Measurements from ENCODE around the gene CACNA1C.

Gene CACNA1C

GRCh38 chr12:2283480-2283879 lies 230.7 kb downstream of the CACNA1C start:
- no peaks in the 10 kb centered on the region for H3K4me1 ChIP-seq (ENCODE audit: control insufficient read depth, insufficient read depth, low read length)
- no peak overlapping the region for H3K4me3 ChIP-seq (ENCODE audit: low read length)
- H3K36me3 ChIP-seq (ENCODE audit: control insufficient read depth, insufficient read depth, low read length): no peaks in the 10 kb centered on the region
- H3K9me3 ChIP-seq (ENCODE audit: control insufficient read depth, low read length): no peaks in the 10 kb centered on the region
- H3K9ac ChIP-seq (ENCODE audit: low read length): no peak overlapping the region
- H3K27me3 ChIP-seq (ENCODE audit: control insufficient read depth, insufficient read depth, low read length): no peaks in the 10 kb centered on the region

GRCh38 chr12:2283916-2284315 lies 231.1 kb downstream of the CACNA1C start:
- no peak overlapping the region for H3K9ac ChIP-seq (ENCODE audit: low read length)
- no peaks in the 10 kb centered on the region for H3K27me3 ChIP-seq (ENCODE audit: control insufficient read depth, insufficient read depth, low read length)
- H3K36me3 ChIP-seq (ENCODE audit: control insufficient read depth, insufficient read depth, low read length): no peaks in the 10 kb centered on the region
- H3K9me3 ChIP-seq (ENCODE audit: control insufficient read depth, low read length): no peaks in the 10 kb centered on the region
- no peaks in the 10 kb centered on the region for H3K4me1 ChIP-seq (ENCODE audit: control insufficient read depth, insufficient read depth, low read length)
- H3K4me3 ChIP-seq (ENCODE audit: low read length): no peak overlapping the region

- H3K9ac ChIP-seq (ENCODE audit: low read length): no peak overlapping the region
- H3K4me1 ChIP-seq (ENCODE audit: control insufficient read depth, insufficient read depth, low read length): no peaks in the 10 kb centered on the region
- H3K4me3 ChIP-seq (ENCODE audit: low read length): no peak overlapping the region
Observed at GRCh38 chr12:2284321-2284813, 231.6 kb downstream of the CACNA1C start.

GRCh38 chr12:2284857-2285256 lies 232.1 kb downstream of the CACNA1C start:
- no peak overlapping the region for H3K4me3 ChIP-seq (ENCODE audit: low read length)
- H3K27me3 ChIP-seq (ENCODE audit: control insufficient read depth, insufficient read depth, low read length): no peaks in the 10 kb centered on the region
- H3K36me3 ChIP-seq (ENCODE audit: control insufficient read depth, insufficient read depth, low read length): no peaks in the 10 kb centered on the region
- no peak overlapping the region for H3K9ac ChIP-seq (ENCODE audit: low read length)
- H3K4me1 ChIP-seq (ENCODE audit: control insufficient read depth, insufficient read depth, low read length): no peaks in the 10 kb centered on the region
- no peaks in the 10 kb centered on the region for H3K9me3 ChIP-seq (ENCODE audit: control insufficient read depth, low read length)

More at GRCh38 chr12:2284321-2284813, 231.6 kb downstream of the CACNA1C start:
- Histone ChIP-seq H3K9me3 (ENCODE audit: control insufficient read depth, low read length) (no peaks in the 10 kb centered on the region), H3K27me3 (ENCODE audit: control insufficient read depth, insufficient read depth, low read length) (no peaks in the 10 kb centered on the region), H3K36me3 (ENCODE audit: control insufficient read depth, insufficient read depth, low read length) (no peaks in the 10 kb centered on the region)

- H3K27me3 ChIP-seq (ENCODE audit: control insufficient read depth, insufficient read depth, low read length): no peaks in the 10 kb centered on the region
- no peak overlapping the region for H3K9ac ChIP-seq (ENCODE audit: low read length)
- H3K9me3 ChIP-seq (ENCODE audit: control insufficient read depth, low read length): no peaks in the 10 kb centered on the region
- no peak overlapping the region for H3K4me3 ChIP-seq (ENCODE audit: low read length)
- no peaks in the 10 kb centered on the region for H3K4me1 ChIP-seq (ENCODE audit: control insufficient read depth, insufficient read depth, low read length)
- H3K36me3 ChIP-seq (ENCODE audit: control insufficient read depth, insufficient read depth, low read length): no peaks in the 10 kb centered on the region
Observed at GRCh38 chr12:2285462-2285861, 232.7 kb downstream of the CACNA1C start.

GRCh38 chr12:2286047-2286446 lies 233.3 kb downstream of the CACNA1C start:
- Histone ChIP-seq H3K4me1 (ENCODE audit: control insufficient read depth, insufficient read depth, low read length) (no peaks in the 10 kb centered on the region), H3K9ac (ENCODE audit: low read length) (no peak overlapping the region), H3K4me3 (ENCODE audit: low read length) (no peak overlapping the region), H3K36me3 (ENCODE audit: control insufficient read depth, insufficient read depth, low read length) (no peaks in the 10 kb centered on the region), H3K27me3 (ENCODE audit: control insufficient read depth, insufficient read depth, low read length) (no peaks in the 10 kb centered on the region), H3K9me3 (ENCODE audit: control insufficient read depth, low read length) (no peaks in the 10 kb centered on the region)

GRCh38 chr12:2286461-2287131 lies 233.8 kb downstream of the CACNA1C start:
- Histone ChIP-seq H3K27me3 (ENCODE audit: control insufficient read depth, insufficient read depth, low read length) (no peaks in the 10 kb centered on the region), H3K9me3 (ENCODE audit: control insufficient read depth, low read length) (no peaks in the 10 kb centered on the region), H3K4me3 (ENCODE audit: low read length) (no peak overlapping the region), H3K4me1 (ENCODE audit: control insufficient read depth, insufficient read depth, low read length) (no peaks in the 10 kb centered on the region), H3K9ac (ENCODE audit: low read length) (no peak overlapping the region), H3K36me3 (ENCODE audit: control insufficient read depth, insufficient read depth, low read length) (no peaks in the 10 kb centered on the region)

- H3K9me3 ChIP-seq (ENCODE audit: control insufficient read depth, low read length): no peaks in the 10 kb centered on the region
- H3K4me1 ChIP-seq (ENCODE audit: control insufficient read depth, insufficient read depth, low read length): no peaks in the 10 kb centered on the region
- H3K9ac ChIP-seq (ENCODE audit: low read length): no peak overlapping the region
- H3K36me3 ChIP-seq (ENCODE audit: control insufficient read depth, insufficient read depth, low read length): no peaks in the 10 kb centered on the region
- no peak overlapping the region for H3K4me3 ChIP-seq (ENCODE audit: low read length)
- H3K27me3 ChIP-seq (ENCODE audit: control insufficient read depth, insufficient read depth, low read length): no peaks in the 10 kb centered on the region
Observed at GRCh38 chr12:2287151-2287550, 234.4 kb downstream of the CACNA1C start.

- Histone ChIP-seq H3K9ac (ENCODE audit: low read length) (no peak overlapping the region), H3K4me1 (ENCODE audit: control insufficient read depth, insufficient read depth, low read length) (no peaks in the 10 kb centered on the region), H3K9me3 (ENCODE audit: control insufficient read depth, low read length) (no peaks in the 10 kb centered on the region), H3K36me3 (ENCODE audit: control insufficient read depth, insufficient read depth, low read length) (no peaks in the 10 kb centered on the region), H3K27me3 (ENCODE audit: control insufficient read depth, insufficient read depth, low read length) (no peaks in the 10 kb centered on the region), H3K4me3 (ENCODE audit: low read length) (no peak overlapping the region)
Observed at GRCh38 chr12:2287589-2287988, 234.8 kb downstream of the CACNA1C start.

- Histone ChIP-seq H3K36me3 (ENCODE audit: control insufficient read depth, insufficient read depth, low read length) (no peaks in the 10 kb centered on the region), H3K9ac (ENCODE audit: low read length) (no peak overlapping the region), H3K4me1 (ENCODE audit: control insufficient read depth, insufficient read depth, low read length) (no peaks in the 10 kb centered on the region), H3K27me3 (ENCODE audit: control insufficient read depth, insufficient read depth, low read length) (no peaks in the 10 kb centered on the region), H3K4me3 (ENCODE audit: low read length) (no peak overlapping the region), H3K9me3 (ENCODE audit: control insufficient read depth, low read length) (no peaks in the 10 kb centered on the region)
Observed at GRCh38 chr12:2288001-2288400, 235.2 kb downstream of the CACNA1C start.

- H3K4me3 ChIP-seq (ENCODE audit: low read length): no peak overlapping the region
- no peaks in the 10 kb centered on the region for H3K9me3 ChIP-seq (ENCODE audit: control insufficient read depth, low read length)
- H3K4me1 ChIP-seq (ENCODE audit: control insufficient read depth, insufficient read depth, low read length): no peaks in the 10 kb centered on the region
- no peak overlapping the region for H3K9ac ChIP-seq (ENCODE audit: low read length)
- H3K36me3 ChIP-seq (ENCODE audit: control insufficient read depth, insufficient read depth, low read length): no peaks in the 10 kb centered on the region
- H3K27me3 ChIP-seq (ENCODE audit: control insufficient read depth, insufficient read depth, low read length): no peaks in the 10 kb centered on the region
Observed at GRCh38 chr12:2288471-2288870, 235.7 kb downstream of the CACNA1C start.

- Histone ChIP-seq H3K27me3 (ENCODE audit: control insufficient read depth, insufficient read depth, low read length) (no peaks in the 10 kb centered on the region), H3K4me3 (ENCODE audit: low read length) (no peak overlapping the region), H3K9me3 (ENCODE audit: control insufficient read depth, low read length) (no peaks in the 10 kb centered on the region), H3K4me1 (ENCODE audit: control insufficient read depth, insufficient read depth, low read length) (no peaks in the 10 kb centered on the region), H3K9ac (ENCODE audit: low read length) (no peak overlapping the region), H3K36me3 (ENCODE audit: control insufficient read depth, insufficient read depth, low read length) (no peaks in the 10 kb centered on the region)
Observed at GRCh38 chr12:2288875-2289274, 236.1 kb downstream of the CACNA1C start.

- no peaks in the 10 kb centered on the region for H3K9me3 ChIP-seq (ENCODE audit: control insufficient read depth, low read length)
- H3K4me1 ChIP-seq (ENCODE audit: control insufficient read depth, insufficient read depth, low read length): no peaks in the 10 kb centered on the region
Observed at GRCh38 chr12:2289525-2289924, 236.7 kb downstream of the CACNA1C start.

More at GRCh38 chr12:2289525-2289924, 236.7 kb downstream of the CACNA1C start:
- Histone ChIP-seq H3K4me3 (ENCODE audit: low read length) (no peak overlapping the region), H3K9ac (ENCODE audit: low read length) (no peak overlapping the region), H3K27me3 (ENCODE audit: control insufficient read depth, insufficient read depth, low read length) (no peaks in the 10 kb centered on the region), H3K36me3 (ENCODE audit: control insufficient read depth, insufficient read depth, low read length) (no peaks in the 10 kb centered on the region)

Measured in mucosa of stomach (tissue), 1 donor.